Right cardiac atrium (tissue), 5 donors: Measurements from ENCODE around the gene FAHD1. TPM values are rescaled to one million over a fixed set of nuclear protein-coding genes. Genes with fewer than 3 reads are reported as not detected.
"Not testable (repeated sequence)": the region's sequence is repeated elsewhere in the genome, so short reads cannot be mapped to it uniquely, and the experiment has no call there.

ENCODE experiments used
- ATAC-seq, 2 donors: fragments of 200-7000 bp; cut with Tn5 transposase; one replicate each; pipeline versions ENCODE4 v1.8.0 to v1.9.1; 2020; ENCODE audit warnings: moderate library complexity in 2 of 2, mild to moderate bottlenecking in 1 of 2
- DNase-seq, 3 donors: peaks; one replicate each; pipeline ENCODE4 v3.0.0-alpha.2; 2020
- H3K27ac ChIP-seq: one replicate; pipeline ENCODE4 v1.5.1; 2013; ENCODE audit warnings: mild to moderate bottlenecking, low read length, control low read depth, moderate library complexity
- H3K27me3 ChIP-seq: one replicate; pipeline ENCODE4 v1.6.1; 2013; ENCODE audit not compliant: control insufficient read depth, insufficient read depth
- H3K4me1 ChIP-seq: one replicate; pipeline ENCODE4 v1.6.1; 2013; ENCODE audit warnings: low read length; ENCODE audit not compliant: control insufficient read depth, insufficient read depth
- H3K4me3 ChIP-seq: one replicate; pipeline ENCODE4 v1.5.1; 2013; ENCODE audit warnings: low read length, control low read depth
- H3K9me3 ChIP-seq: one replicate; pipeline ENCODE4 v1.6.1; 2013; ENCODE audit warnings: low read length; ENCODE audit not compliant: control insufficient read depth
- WGBS: extraction: QIAGEN DNeasy Blood & Tissue Kit; methylation state at CpG from one replicate; pipeline ENCODE4 v1.1.7; 2013; 5-methylcytosine and 5-hydroxymethylcytosine counted together
- intact Hi-C, 4 donors: fragments of 100-400 bp; cut with DNase I; formaldehyde crosslinking; loops; one replicate each; pipeline versions ENCODE4 v1.11.0 to v1.14.0; 2022 to 2023
- polyA plus RNA-seq: library from polyadenylated mRNA; stranded (reverse); fragments of 200-250 nt; gene quantifications from one replicate; pipeline ENCODE4 v1.2.3, GENCODE V29; 2013
- total RNA-seq, 4 donors: library from RNA; stranded (reverse); fragmentation: NEBNext Ultra II Directional; extraction: Animal tissue kit (Norgen Biotek cat#: 25700); gene quantifications; one replicate each; pipeline ENCODE4 v1.2.1, GENCODE V29; 2021
- donor health status: healthy with polysubstance abuse.
- donor health status: DM: no; HTN: yes; CAD: no.
- donor health status: DM: no; HTN: no; CAD: no.
- donor health status: DM: no; HTN: yes; CAD: no; lungs with severe emphysema.
- donor health status: DM: yes; HTN: yes; CAD: no.

The FAHD1 gene
- total and polyA plus RNA-seq, 5 donors = 18.8 to 46.4 (median 23.2) TPM

DNA sequence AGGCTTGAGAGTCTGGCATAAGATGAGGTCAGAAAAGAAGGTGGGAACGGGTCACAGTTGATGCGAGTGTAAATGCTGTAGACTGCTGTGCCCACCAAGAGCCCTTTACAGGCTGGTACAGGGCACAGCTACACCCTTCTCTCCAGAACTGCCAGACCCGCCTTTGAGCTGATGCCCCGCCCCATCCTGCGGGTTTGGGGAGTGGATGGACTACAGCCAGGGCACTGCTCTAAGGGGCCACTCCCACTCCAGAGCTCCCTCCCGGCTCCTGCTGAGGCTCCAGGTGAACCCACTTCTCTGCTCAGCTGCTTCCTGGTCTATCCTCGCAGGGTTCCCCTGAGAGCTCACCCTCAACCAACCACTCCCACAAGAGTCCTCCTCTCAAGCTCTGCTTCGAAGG lies 32.6 kb downstream of the FAHD1 start:
- ATAC-seq (no peak), DNase-seq (no peak)
- intact Hi-C loops = loop anchor here in 2 of 4 donors (5.0 to 10.0 kb wide), 2 partner anchors 65 to 73 kb away; no protein-coding TSS in a partner anchor
- 31% methylated on average over 8 of the region's 8 CpGs for WGBS
- H3K4me1 ChIP-seq = no peaks in the 10 kb centered on the region
- H3K27me3 ChIP-seq = no peaks in the 10 kb centered on the region
- H3K27ac ChIP-seq = no peak overlapping the region
- H3K4me3 ChIP-seq = no peak overlapping the region
- no peaks in the 10 kb centered on the region for H3K9me3 ChIP-seq

DNA sequence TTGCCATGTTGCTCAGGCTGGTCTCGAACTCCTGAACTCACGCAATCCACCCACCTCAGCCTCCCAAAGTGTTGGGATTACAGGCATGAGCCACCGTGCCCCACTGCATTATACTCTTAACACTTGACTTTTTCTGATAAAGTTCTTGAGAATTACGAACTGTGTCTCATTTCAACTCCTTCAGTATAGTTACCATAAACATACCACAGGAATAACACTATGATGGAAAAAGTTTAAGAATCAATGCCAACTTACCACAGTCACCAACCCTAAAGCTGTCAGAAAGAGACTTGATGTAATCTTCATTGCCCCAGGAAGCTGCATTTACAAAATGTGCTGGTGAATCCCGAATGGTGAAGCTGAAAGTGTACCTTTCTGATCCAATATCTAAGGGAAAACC lies 34.7 kb downstream of the FAHD1 start:
- no peaks in the 10 kb centered on the region for H3K4me1 ChIP-seq
- no peaks in the 10 kb centered on the region for H3K27me3 ChIP-seq
- 66% methylated on average over 5 of the region's 5 CpGs for WGBS
- no peak for DNase-seq
- H3K27ac ChIP-seq = no peak overlapping the region
- no peaks in the 10 kb centered on the region for H3K9me3 ChIP-seq
- intact Hi-C loops = loop anchor here in 2 of 4 donors (5.0 to 10.0 kb wide), 2 partner anchors 63 to 71 kb away; no protein-coding TSS in a partner anchor
- no peak overlapping the region for H3K4me3 ChIP-seq
- no peak for ATAC-seq

DNA sequence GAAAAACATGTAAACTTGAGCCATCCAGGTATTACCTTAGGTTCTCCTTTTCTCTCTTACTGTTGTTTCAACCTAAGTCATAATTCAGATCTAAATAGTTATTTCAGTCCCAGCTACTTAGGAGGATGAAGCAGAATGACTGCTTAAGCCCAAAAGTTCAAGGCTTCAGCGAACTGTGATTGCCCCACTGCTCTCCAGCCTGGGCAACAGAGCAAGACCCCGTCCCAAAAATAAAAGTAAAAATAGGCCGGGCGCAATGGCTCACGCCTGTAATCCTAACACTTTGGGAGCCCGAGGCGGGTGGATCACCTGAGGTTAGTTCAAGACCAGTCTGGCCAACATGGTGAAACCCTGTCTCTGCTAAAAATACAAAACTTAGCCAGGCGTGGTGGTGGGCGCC lies 35.4 kb downstream of the FAHD1 start:
- WGBS = 81% methylated on average over 9 of the region's 9 CpGs
- intact Hi-C loops = loop anchor here in 2 of 4 donors (5.0 to 10.0 kb wide), 2 partner anchors 62 to 70 kb away; no protein-coding TSS in a partner anchor
- no peaks in the 10 kb centered on the region for H3K4me1 ChIP-seq
- no peak overlapping the region for H3K27ac ChIP-seq
- no peaks in the 10 kb centered on the region for H3K9me3 ChIP-seq
- DNase-seq = no peak
- no peaks in the 10 kb centered on the region for H3K27me3 ChIP-seq
- ATAC-seq = no peak
- H3K4me3 ChIP-seq = no peak overlapping the region

DNA sequence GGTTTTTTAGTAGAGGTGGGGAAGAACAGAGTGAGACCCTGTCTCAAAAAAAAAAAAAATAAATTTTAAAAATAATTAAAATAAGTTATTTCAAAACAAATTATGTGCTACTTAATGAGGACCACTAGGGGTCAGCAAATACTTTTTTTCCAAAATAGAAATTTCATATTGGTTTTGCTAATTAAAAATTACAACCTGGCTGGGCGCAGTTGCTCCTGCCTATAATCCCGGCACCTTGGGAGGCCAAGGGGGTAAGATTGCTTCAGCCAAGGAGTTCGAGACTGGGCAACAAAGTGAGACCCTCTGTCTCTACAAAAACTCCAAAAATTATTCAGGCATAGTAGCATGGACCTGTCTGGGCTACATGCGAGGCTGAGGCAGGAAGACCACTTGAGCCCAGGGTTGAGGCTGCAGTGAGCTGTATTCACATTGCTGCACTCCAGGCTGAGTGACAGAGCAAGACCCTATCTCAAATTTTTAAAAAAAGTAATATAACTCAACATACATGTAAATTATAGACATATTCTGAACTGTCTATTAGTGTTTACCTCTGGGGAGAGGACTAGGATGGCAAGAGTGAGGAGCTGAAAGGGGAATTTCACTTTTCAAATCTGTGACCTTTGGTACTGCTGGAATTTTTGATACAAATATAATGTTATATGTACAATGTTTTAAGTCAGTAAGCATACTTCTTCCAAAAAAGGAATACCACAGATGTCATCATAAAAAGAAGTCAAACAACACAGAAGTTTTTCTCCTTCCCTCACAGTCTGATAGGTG lies 36.9 kb downstream of the FAHD1 start:
- no peaks in the 10 kb centered on the region for H3K9me3 ChIP-seq
- no peak overlapping the region for H3K27ac ChIP-seq
- DNase-seq (no peak), ATAC-seq (no peak)
- no peak overlapping the region for H3K4me3 ChIP-seq
- WGBS = 10% methylated on average over 4 of the region's 4 CpGs
- H3K27me3 ChIP-seq = no peaks in the 10 kb centered on the region
- intact Hi-C loops = loop anchor here (2.0 to 10.0 kb wide), 3 partner anchors 61 to 68 kb away; no protein-coding TSS in a partner anchor
- no peaks in the 10 kb centered on the region for H3K4me1 ChIP-seq

DNA sequence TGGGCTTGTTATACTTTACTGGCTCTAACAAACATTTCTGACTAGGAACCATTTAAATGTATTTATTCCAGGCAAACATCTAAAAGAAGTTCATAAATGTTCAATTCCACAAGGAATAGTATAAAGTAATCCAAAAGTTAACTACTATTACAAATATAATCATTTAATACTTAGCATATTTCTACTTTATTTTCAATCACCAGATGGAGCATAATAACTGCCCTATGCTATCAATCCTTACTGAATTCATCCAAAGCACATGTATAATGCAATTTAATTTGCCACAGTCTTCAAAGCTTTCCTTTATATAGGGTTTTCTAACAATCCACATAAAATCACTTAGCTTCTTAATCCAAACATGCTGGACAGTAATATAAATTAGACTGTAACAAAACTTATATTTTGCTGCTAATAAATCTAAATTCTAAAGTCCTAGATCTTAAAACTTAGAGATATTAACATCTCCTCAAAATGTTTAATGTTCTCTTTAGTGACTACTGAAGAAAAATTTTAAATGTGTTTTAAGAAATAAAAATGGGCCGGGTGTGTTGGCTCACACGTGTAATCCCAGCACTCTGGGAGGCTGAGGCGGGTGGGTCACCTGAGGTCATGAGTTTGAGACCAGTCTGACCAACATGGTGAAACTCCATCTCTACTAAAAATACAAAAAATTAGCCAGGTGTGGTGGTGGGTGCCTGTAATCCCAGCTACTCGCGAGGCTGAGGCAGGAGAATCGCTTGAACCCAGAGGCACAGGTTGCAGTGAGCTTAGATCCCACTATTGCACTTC lies 39.1 kb downstream of the FAHD1 start:
- intact Hi-C loops = loop anchor here in 3 of 4 donors (2.0 to 10.0 kb wide), 2 partner anchors 59 to 63 kb away; no protein-coding TSS in a partner anchor
- Histone ChIP-seq H3K4me1 (no peaks in the 10 kb centered on the region), H3K27me3 (no peaks in the 10 kb centered on the region), H3K9me3 (no peaks in the 10 kb centered on the region), H3K4me3 (no peak overlapping the region), H3K27ac (no peak overlapping the region)
- DNase-seq (no peak), ATAC-seq (no peak)
- 67% methylated on average over 6 of the region's 6 CpGs for WGBS

DNA sequence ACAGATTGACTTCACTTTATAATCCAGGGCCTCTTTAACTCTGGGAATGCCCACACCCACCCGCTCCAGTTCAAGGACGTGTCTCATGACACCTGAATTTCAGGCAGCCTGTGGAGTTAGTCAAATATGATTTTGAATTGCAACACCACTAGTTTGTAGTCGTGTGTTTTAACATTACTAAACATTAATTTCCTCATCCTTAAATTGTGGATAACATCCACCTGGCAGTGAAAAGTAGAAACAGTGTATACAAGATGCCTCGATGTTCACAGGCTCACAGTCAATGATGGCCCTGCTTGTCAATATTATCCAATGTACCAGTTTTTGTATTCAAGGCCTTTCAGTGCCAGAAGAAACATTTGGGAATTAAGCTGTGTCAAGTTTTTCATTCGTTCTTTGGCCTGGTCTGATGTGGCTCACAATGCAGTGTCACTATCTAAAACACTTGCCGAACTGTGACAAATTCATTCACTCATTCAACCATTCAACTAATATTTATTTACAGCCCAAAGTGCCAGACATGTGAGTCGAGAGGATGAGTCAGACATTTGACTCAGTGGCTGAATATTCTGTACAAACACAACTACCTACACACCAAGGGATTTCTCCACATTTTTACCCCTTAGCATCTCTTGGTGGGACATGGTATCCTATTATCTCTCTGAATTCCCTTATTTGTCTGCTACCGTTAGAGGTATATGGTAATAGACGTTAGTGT lies 43.5 kb downstream of the FAHD1 start:
- Histone ChIP-seq H3K4me1 (no peaks in the 10 kb centered on the region), H3K9me3 (no peaks in the 10 kb centered on the region), H3K27ac (no peak overlapping the region), H3K27me3 (no peaks in the 10 kb centered on the region), H3K4me3 (no peak overlapping the region)
- ATAC-seq = no peak
- WGBS = 54% methylated on average over 9 of the region's 9 CpGs
- DNase-seq = no peak
- intact Hi-C loops = no loop called here

DNA sequence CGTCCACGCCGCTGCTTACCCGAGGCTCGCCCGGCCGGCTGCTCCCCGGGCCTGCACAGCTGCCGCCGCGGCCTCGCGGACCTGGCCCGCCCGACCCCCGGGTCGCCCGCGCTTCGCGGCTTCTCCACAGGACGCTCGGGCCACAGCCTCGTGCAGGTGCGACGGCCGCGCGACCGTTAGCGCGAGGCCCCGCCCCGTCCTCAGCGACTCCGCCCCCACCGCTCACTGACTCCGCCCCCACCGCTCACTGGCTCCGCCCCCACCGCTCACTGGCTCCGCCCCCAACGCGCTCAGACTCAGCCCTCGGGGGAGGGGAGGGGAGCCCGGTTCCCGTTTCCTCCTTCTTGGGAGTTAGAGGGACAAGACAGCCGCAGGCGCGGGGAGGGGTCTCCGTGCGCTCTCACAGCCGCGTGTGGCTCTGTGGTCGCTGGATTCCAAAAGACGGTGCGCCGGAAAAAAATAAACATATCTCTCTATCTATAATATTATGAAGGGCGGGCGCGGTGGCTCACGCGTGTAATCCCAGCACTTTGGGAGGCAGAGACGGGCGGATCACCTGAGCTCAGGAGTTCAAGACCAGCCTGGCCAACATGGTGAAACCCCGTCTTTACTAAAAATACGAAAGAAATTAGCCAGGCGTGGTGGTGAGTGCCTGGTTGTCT lies 45.1 kb downstream of the FAHD1 start, which contains the start of gene MEIOB:
Gene MEIOB (minus strand): TSS at position 191 of the 662 bp plus-strand sequence. CDS start 3,989 bp downstream, outside the sequence.
- DNase-seq (peak; percentile 20 to 73 (median 52)), ATAC-seq (peak; percentile 57 to 83)
- intact Hi-C loops = no loop called here
- Histone ChIP-seq H3K27me3 (no peaks in the 10 kb centered on the region), H3K4me1 (no peaks in the 10 kb centered on the region), H3K4me3 (peak within 1 kb of the TSS; percentile 21), H3K9me3 (no peaks in the 10 kb centered on the region), H3K27ac (no peak within 1 kb of the TSS)
- 8% methylated on average over 68 of the region's 68 CpGs for WGBS

DNA sequence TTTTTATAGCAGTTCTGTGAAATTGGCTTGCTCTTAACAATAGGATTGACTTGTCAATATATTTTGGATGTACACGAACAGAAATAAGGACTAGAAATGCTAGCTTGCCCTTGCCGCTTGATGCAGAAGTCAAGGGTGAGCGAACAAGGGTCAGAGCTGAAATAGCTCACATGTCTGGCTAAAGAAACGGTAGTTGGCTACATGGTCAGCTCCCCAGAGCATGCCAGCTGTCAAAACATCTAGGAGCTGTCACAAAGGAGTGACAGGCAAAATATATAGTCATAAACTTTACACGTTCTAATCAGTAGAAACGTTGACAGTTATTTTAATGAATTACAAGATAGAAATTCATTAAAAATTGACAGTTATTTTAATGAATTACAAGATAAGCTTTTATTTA lies 47.8 kb downstream of the FAHD1 start:
- no peaks in the 10 kb centered on the region for H3K27me3 ChIP-seq
- WGBS = 43% methylated on average over 6 of the region's 6 CpGs
- intact Hi-C loops = no loop called here
- no peaks in the 10 kb centered on the region for H3K9me3 ChIP-seq
- no peaks in the 10 kb centered on the region for H3K4me1 ChIP-seq
- DNase-seq (no peak), ATAC-seq (no peak)
- no peak overlapping the region for H3K4me3 ChIP-seq
- no peak overlapping the region for H3K27ac ChIP-seq

DNA sequence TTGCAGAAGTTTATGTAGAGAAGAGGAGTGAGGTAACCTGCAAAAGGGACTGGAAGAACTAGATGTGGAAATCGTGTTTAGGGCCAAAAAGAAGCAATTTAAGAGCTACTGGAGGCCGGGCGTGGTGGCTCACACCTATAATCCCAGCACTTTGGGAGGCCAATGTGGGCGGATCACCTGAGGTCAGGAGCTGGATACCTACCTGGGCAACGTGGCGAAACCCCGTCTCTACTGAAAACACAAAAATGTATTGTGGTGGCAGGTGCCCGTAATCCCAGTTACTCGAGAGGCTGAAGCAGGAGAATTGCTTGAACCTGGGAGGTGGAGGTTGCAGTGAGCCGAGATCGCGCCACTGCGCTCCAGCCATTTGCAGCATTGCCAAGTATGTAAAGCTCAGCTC lies 49.1 kb downstream of the FAHD1 start:
- H3K27me3 ChIP-seq = not testable (repeated sequence)

DNA sequence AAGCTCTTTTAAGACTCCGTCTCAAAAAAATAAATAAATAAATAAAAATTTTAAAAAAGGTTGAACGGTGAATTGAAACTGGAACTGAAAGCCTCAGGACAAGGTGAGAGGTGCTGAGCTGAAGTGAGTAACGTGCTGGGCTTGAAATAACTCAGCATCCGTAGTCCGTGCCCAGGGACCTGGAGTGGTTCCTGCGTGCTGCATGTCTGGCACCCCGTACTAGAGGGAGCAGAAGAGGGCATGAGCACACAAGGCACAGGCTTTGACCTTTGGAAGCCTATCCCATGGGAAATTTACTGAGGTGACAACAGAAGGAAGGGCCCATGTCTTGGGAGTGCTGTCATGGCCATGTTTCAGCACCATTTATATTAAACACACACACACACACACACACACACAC lies 49.5 kb downstream of the FAHD1 start:
- ATAC-seq (no peak), DNase-seq (no peak)
- Histone ChIP-seq H3K4me3 (no peak overlapping the region), H3K9me3 (no peaks in the 10 kb centered on the region), H3K27ac (no peak overlapping the region), H3K4me1 (no peaks in the 10 kb centered on the region), H3K27me3 (no peaks in the 10 kb centered on the region)
- intact Hi-C loops = no loop called here
- WGBS = 81% methylated on average over 7 of the region's 7 CpGs

More for the DNA sequence above, 49.1 kb downstream of the FAHD1 start:
- H3K4me1 ChIP-seq, DNase-seq, ATAC-seq, H3K27ac ChIP-seq, H3K9me3 ChIP-seq, intact Hi-C loops, H3K4me3 ChIP-seq: not testable (repeated sequence)
- WGBS = 87% methylated on average over 13 of the region's 13 CpGs
